ENCODE results near the gene ACTN2.

DNA sequence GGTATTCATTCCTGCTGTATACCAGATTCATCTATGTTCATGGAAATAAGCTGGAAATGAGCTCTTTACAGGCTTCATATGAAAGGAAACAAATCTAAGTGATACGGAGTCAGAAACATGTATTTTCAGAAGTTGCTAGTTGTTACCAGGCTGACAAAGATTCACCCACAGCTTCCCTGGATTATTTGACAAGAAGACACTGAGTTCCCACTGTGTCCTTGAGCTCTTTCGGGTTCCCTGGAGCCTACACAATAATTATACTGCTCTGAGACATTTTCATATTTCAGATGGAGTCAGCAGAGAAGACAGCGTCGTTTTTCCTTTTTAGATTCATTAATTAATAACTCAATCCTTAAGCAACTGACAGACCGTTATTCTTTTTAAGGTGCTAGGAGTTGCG lies 79.5 kb downstream of the ACTN2 start:
- TF ChIP-seq POLR2AphosphoS5 (IDR thresholded peaks at IDR 0.05; ENCODE audit: low read depth, low read length), result no peak
- TF ChIP-seq POLR2A (IDR thresholded peaks at IDR 0.05; ENCODE audit: low read depth, low read length), result no peak
